GM18951 (cell line): ENCODE measurements around the gene R3HDM2.

Experiments used
- POLR2A ChIP-seq: IDR thresholded peaks from 4 replicates; pipeline ENCODE4 v1.6.1; 2011; ENCODE audit warnings: mild to moderate bottlenecking; ENCODE audit not compliant: insufficient read length, insufficient read depth; ENCODE audit errors: extremely low read depth
- in situ Hi-C: fragments of 300-500 bp; cut with MboI; formaldehyde crosslinking; loops from one replicate; pipeline ENCODE4 v1.12.0; 2022; ENCODE audit warnings: low sequenced_read_pairs, mixed read lengths, inconsistent platforms; ENCODE audit not compliant: unreplicated experiment

Gene R3HDM2

DNA sequence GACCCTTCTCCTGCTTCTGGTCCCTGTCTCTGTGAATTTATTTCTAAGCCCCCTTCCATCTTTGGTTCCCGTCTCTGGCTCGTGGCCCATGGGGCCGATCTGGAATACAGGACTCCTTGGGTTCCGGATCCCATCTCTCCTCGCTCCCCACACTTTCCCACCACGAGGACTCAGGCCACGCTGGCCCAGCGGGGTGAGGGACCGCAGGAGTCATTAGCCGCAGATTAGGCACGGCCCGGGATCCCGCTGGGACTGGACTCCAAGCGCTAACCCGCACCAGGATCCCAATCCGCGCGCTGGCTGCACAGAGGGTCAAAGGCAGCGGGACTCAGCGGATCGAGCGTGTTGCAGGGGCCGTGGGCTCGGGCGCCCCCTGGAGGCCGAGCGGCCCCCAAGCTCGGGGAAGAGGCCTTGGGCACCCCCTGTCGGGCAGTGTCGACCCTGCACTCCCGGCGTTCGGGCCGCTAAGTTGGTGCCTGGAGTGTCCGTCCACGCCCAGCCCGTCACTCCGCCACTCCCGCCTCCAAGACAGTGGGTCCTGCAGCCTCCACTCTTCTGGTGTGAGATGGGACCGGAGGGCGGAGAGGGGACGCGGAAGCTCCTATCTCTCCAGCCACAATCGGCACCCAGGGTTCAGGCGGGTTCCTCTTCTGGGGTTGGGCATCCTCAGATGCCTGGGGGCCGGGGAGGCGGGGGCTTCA is 191.8 kb downstream of the R3HDM2 start:
- in situ Hi-C loops: no loop called here
- TF ChIP-seq POLR2A: peak; percentile 18

DNA sequence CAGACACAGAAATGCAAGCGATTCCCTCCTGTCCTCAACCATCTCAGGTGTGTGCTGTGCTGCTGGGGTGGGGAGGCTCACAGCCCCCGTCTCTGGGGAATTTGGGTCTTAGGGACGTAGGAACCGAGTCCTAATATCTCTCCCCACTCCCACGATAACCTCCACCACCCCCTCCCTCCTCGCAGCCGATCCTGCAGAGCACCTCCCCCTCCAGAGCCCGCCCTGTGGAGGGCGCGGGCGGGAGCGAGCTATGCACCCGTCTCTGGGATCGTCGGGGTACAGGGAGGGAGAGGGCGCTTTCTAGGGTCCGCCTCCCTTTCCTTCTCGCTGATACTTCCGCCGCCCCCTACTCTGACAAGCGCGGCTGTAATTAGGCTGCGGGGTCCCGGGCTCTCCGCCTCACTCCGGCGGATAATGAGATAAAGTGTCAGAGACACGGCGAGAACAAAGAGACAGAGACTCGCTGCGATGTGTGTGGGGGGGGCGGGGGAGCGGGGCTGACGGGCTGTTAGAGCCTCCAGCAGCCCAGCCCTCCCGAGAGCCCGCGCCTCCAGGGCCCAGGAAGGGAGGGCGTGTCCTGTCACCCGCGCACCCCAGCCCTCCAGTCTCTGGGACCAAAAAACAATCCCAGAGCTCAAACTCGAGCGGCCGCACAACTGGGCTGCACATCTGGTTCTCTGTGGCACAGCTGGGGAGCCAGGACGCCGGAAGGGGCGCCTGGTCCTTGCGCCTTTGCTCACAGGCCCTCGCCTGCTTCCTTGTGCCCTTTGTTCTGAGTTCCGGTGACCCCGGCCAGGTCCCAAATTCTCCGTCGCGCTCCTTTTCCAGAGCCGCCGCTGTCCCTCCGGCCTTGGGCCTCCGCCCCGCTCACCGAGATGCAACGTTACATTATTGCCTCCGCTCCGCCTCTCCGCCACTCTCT is 192.7 kb downstream of the R3HDM2 start:
- in situ Hi-C loops: no loop called here
- no peak for TF ChIP-seq POLR2A

DNA sequence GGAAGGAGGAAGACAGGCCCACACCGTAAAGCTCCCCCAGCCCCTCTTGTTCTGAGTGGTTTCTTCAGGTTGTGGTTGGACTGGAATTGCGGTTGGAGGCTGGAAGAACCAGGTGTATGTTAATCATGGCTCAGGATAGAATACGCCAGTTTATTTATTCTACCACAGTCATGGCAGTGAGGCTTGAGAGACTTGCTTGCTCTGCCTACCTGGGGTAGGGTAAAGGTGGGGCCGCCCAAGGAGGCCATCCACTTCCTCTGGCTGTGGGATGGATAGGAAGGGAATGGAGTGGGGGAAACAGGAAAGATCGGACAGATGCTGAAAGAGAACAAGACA is 193.3 kb downstream of the R3HDM2 start:
- no peak for TF ChIP-seq POLR2A
- in situ Hi-C loops: no loop called here

DNA sequence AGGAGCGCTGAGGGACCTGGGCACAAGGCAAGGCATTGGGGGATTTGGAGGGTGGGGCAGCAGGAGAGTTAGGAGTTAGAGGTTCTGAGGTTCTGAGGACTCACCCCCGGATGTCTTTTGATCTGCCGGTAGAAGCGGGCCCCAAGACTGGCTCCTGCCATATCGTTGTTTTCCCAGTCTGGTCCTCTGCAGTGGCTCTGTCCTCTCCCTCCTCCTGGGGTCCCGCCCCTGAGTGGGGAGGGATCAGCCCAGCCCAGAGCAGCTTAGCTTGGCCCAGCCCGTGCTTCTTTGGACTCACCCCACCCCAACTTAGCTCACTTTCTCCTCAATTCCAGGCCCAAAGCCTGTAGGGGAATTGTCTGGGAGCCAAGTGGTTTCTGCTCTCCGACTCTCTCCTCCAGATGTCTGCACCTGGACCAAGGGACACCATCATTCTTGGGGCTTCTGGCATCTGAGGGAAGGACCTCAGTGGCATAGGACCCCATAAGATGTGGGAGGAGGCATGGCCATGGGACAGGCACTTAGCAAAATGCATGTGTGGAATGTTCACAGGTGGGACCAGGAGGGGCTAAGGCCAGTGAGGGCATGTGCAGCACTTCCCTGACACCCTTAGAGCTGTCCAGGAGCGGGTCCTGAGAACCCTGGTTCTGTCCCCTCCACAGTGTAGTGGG is 193.8 kb downstream of the R3HDM2 start:
- in situ Hi-C loops: no loop called here
- TF ChIP-seq POLR2A: no peak

DNA sequence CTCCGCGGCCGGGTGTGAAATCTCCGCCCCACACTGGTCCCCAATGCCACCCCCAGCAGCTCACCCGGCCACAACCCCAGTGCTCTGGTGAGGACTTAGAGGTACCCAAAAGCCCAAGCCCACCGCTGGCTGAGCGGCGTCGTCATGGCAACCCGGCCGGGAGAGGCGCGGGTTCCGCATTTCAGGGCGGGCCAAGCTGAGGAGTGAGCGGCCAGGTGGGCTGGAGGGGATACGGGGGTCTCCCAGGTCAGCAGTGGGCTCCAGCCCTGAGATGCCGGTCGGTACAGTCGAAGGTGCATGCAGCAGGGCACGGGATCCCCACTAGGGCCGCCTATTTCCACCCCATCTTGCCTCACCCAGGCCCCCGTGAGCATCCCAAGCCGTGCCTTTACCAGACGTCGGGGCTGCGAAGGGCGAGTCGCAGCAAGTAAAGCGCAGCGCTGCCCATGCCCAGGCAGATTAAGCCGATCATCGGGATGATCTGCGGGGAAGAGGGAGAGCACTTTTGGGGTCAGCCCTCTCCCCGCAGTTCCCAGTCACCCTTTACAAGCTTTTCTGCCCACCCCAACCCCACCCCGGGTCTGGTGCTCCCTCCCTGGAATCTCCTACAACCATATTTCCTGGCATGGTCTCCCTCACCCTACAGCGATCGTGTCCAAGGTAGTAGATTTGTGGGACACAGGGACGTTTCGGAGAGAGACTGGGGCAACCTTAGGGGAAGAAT is 194.5 kb downstream of the R3HDM2 start:
- TF ChIP-seq POLR2A: peak; percentile 41
- in situ Hi-C loops: no loop called here

DNA sequence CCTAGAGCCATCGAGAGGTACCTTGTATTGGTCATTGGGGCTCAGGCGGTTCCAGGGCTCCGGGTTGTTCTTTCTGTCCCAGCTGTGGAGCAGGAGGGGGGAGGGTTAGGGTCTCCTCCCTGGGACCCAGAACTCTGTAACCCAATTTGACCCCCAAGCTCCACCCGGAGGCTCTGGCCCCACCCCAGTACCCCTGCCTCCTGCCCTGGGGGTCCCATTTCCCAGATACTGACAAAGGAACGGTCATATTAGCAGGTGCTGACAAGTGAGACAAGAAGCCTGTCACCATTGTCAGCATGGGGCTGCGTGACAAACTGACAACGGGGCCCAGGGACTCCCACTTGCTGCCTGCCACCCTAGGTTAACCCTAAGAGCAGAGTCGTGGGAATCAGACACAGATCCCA is 195.1 kb downstream of the R3HDM2 start:
- no peak for TF ChIP-seq POLR2A
- in situ Hi-C loops: no loop called here

DNA sequence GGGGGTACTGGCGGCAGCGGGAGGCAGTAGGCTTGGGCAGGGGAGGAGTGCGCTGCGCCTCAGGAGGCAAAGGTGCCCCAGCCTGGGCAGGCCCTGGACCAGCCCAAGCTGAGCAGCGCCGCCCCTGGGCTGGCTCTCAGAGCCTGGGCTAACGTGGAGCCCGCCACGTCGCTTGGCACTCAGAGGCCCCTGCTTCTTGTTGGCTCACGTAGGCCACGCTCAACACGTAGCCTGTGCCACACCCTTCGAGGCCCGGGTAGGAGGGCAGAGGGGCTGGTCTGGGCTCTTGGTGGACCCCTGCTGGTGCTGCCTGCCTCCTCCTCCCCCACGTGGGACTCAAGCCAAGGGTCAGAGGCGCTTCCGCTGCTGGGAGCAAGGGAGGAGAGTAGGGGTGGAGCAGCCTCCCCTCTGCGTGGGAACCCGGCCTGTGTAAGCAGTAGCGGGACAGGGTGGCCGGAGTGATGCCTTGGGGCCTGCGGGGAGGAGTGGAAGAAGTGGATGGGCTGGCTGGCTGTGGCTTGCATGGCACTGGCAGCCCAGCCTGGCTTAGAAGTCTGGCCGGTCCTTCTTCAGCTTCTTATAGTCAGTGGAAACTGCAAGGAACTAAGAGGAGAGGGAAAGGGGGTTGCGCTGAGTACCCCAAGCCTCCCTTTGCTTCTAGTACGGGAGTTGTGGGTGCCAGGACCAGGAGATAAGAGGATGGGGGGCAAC is 195.7 kb downstream of the R3HDM2 start:
- in situ Hi-C loops: no loop called here
- no peak for TF ChIP-seq POLR2A

DNA sequence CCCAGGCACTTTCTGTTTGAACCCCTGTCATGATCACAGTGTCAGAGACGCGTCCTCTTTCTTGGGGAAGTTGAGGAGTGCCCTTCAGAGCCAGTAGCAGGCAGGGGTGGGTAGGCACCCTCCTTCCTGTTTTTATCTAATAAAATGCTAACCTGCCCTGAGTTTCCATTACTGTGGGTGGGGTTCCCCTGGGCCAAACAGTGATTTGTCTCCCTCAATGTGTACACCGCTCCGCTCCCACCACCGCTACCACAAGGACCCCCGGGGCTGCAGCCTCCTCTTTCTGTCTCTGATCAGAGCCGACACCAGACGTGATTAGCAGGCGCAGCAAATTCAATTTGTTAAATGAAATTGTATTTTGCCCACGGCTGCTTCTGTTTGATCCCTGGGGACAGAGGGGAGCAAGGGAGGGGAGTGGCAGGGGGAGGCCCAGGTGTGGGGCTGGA is 196.2 kb downstream of the R3HDM2 start:
- TF ChIP-seq POLR2A: no peak
- in situ Hi-C loops: no loop called here

DNA sequence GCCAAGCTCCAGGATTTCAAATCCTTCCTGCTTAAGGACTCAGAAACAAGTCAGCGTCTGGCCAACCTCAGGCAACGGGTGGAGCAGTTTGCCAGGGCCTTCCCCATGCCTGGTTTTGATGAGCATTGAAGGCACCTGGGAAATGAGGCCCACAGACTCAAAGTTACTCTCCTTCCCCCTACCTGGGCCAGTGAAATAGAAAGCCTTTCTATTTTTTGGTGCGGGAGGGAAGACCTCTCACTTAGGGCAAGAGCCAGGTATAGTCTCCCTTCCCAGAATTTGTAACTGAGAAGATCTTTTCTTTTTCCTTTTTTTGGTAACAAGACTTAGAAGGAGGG is 196.6 kb downstream of the R3HDM2 start:
- TF ChIP-seq POLR2A: no peak
- in situ Hi-C loops: no loop called here

DNA sequence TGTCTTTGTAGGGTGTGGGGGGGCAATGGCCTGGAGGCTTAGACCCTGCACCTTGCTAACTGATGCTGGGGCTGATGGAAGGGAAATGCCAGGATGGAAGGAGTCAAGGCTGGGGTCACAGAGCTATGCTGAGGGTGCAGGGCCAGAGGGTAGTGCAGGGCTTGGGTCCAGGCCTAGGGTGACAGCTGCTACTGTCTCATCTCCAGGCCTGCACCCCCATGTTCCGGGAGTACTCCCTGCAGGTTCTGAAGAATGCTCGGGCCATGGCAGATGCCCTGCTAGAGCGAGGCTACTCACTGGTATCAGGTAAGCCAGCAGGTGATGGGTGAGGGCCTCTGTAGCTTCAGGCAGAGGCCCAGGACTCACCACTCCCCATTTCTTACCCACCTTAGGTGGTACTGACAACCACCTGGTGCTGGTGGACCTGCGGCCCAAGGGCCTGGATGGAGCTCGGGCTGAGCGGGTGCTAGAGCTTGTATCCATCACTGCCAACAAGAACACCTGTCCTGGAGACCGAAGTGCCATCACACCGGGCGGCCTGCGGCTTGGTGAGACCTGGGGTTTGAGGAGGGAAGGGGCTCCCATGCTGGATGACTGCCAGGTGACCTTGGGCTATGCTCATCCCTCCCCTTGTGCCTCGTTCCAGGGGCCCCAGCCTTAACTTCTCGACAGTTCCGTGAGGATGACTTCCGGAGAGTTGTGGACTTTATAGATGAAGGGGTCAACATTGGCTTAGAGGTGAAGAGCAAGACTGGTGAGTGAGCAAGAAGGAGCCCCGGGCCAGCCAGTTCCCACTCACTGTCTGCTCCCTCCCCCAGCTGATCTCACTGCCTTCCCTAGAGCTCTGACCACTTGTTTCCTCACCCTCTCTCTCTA is 197.2 kb downstream of the R3HDM2 start:
- no peak for TF ChIP-seq POLR2A
- in situ Hi-C loops: no loop called here

DNA sequence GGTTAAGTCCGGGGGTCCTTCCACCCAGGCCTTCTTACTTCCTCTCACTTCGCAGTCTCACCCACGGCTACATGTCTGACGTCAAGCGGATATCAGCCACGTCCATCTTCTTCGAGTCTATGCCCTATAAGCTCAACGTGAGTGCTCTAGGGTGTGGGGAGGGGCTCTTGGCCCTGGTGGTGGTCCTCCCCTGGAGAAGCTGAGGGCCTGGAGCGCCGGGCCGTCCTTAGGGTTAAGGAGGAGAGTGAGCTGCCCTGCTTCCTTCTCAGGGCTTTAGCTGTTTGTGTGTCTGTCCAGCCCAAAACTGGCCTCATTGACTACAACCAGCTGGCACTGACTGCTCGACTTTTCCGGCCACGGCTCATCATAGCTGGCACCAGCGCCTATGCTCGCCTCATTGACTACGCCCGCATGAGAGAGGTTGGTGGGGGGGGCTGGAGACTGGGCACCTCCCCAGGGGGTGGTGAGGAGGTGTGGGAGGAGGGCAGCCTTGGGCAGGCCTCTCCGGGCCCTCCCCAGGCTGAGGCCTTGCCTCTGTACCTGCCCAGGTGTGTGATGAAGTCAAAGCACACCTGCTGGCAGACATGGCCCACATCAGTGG is 198.6 kb downstream of the R3HDM2 start:
- in situ Hi-C loops: no loop called here
- TF ChIP-seq POLR2A: no peak
